Measurements from ENCODE around the gene NLRP5. TPM values are rescaled to one million over a fixed set of nuclear protein-coding genes. Genes with fewer than 3 reads are reported as not detected.

Gene NLRP5
- total RNA-seq, 1 experiment from 2014 or later: not detected

DNA sequence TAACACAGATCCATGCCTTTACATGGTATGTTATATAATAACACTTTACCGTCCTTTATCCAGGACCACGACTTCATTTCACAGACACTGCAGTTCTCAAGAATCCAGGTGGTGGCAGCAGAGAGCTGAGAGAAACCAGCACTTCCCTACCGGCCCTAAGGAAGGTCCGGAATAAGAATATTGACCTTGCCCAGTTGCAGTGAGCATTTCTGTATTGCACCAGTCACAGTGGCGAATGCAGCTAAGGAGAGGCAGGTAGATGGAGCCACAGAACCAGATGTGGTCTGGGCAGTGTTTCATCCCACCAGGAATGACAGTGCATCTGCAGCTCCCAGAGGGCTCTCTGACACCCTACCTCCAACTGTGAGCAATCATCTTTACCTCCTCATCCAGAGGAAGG is 89.9 kb downstream of the NLRP5 start:
- Histone ChIP-seq H3K27ac (ENCODE audit: low read length) (no peak overlapping the region), H3K9me3 (ENCODE audit: control insufficient read depth, insufficient read depth, low read depth, low read length) (no peaks in the 10 kb centered on the region), H3K4me3 (ENCODE audit: low read depth in 2 of 2, low read length in 2 of 2) (no peak overlapping the region), H3K4me1 (ENCODE audit: control insufficient read depth, insufficient read depth, low read length) (peaks cover 8% of the 10 kb centered on the region), H3K36me3 (ENCODE audit: control insufficient read depth, insufficient read depth, low read length) (no peaks in the 10 kb centered on the region), H3K27me3 (ENCODE audit: control insufficient read depth, insufficient read depth, low read length) (no peaks in the 10 kb centered on the region)
- ChIA-PET POLR2A (interaction anchor here (0.6 kb wide), 1 partner anchor 178 kb away, joined by 5 read pairs; no protein-coding TSS in a partner anchor), CTCF (interaction anchor here (0.5 to 2.4 kb wide), 11 partner anchors 11 to 1126 kb away, joined by 3 to 19 read pairs (median 6); partner anchors contain the start of gene ZSCAN5A)
- intact Hi-C loops (cut with micrococcal nuclease; ENCODE audit: unreplicated experiment): loop anchor here (2.0 to 10.0 kb wide), 2 partner anchors 94 to 178 kb away; no protein-coding TSS in a partner anchor
- ATAC-seq: peak; percentile 74
- BruUV-seq (replicated peaks): no TSS peak
- in situ Hi-C loops (cut with HindIII; ENCODE audit: low pct_unique_long_range_greater_than_20kb, low sequenced_read_pairs): no loop called here
- TF ChIP-seq, protein P1, sequence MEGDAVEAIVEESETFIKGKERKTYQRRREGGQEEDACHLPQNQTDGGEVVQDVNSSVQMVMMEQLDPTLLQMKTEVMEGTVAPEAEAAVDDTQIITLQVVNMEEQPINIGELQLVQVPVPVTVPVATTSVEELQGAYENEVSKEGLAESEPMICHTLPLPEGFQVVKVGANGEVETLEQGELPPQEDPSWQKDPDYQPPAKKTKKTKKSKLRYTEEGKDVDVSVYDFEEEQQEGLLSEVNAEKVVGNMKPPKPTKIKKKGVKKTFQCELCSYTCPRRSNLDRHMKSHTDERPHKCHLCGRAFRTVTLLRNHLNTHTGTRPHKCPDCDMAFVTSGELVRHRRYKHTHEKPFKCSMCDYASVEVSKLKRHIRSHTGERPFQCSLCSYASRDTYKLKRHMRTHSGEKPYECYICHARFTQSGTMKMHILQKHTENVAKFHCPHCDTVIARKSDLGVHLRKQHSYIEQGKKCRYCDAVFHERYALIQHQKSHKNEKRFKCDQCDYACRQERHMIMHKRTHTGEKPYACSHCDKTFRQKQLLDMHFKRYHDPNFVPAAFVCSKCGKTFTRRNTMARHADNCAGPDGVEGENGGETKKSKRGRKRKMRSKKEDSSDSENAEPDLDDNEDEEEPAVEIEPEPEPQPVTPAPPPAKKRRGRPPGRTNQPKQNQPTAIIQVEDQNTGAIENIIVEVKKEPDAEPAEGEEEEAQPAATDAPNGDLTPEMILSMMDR (IDR thresholded peaks at IDR 0.05): peak; percentile 96
- TF ChIP-seq POLR2AphosphoS5 (IDR thresholded peaks at IDR 0.05; ENCODE audit: low read depth, low read length): no peak
- TF ChIP-seq SIN3A (IDR thresholded peaks at IDR 0.05; ENCODE audit: borderline replicate concordance, insufficient read depth, low read depth, low read length): no peak
- no peak for TF ChIP-seq REST (IDR thresholded peaks at IDR 0.05; ENCODE audit: insufficient read depth in 1 of 2, low read depth in 2 of 2, low read length in 1 of 2)
- TF ChIP-seq TCF7L2 (IDR thresholded peaks at IDR 0.05; ENCODE audit: low read depth, low read length): no peak
- peak; percentile 32 for DNase-seq (ENCODE audit: low read depth, low spot score)

GRCh38 chr19:56079609-56080008 is 93.0 kb downstream of the NLRP5 start:
- no TSS peak for BruUV-seq (replicated peaks)
- no peak for DNase-seq (ENCODE audit: low read depth, low spot score)
- H3K36me3 ChIP-seq (ENCODE audit: control insufficient read depth, insufficient read depth, low read length): no peaks in the 10 kb centered on the region
- no peaks in the 10 kb centered on the region for H3K27me3 ChIP-seq (ENCODE audit: control insufficient read depth, insufficient read depth, low read length)
- H3K4me1 ChIP-seq (ENCODE audit: control insufficient read depth, insufficient read depth, low read length): peaks cover 8% of the 10 kb centered on the region
- POLR2A ChIA-PET: no interaction called here
- H3K4me3 ChIP-seq (ENCODE audit: low read depth in 2 of 2, low read length in 2 of 2): no peak overlapping the region
- in situ Hi-C loops (cut with HindIII; ENCODE audit: low pct_unique_long_range_greater_than_20kb, low sequenced_read_pairs) (no loop called here), intact Hi-C loops (cut with micrococcal nuclease; ENCODE audit: unreplicated experiment) (loop anchor here (10.0 kb wide), 1 partner anchor 175 kb away; no protein-coding TSS in a partner anchor)
- H3K9me3 ChIP-seq (ENCODE audit: control insufficient read depth, insufficient read depth, low read depth, low read length): no peaks in the 10 kb centered on the region
- ATAC-seq: no peak
- TF ChIP-seq REST (IDR thresholded peaks at IDR 0.05; ENCODE audit: insufficient read depth in 1 of 2, low read depth in 2 of 2, low read length in 1 of 2) (no peak), SIN3A (IDR thresholded peaks at IDR 0.05; ENCODE audit: borderline replicate concordance, insufficient read depth, low read depth, low read length) (no peak), POLR2AphosphoS5 (IDR thresholded peaks at IDR 0.05; ENCODE audit: low read depth, low read length) (no peak), TCF7L2 (IDR thresholded peaks at IDR 0.05; ENCODE audit: low read depth, low read length) (no peak)
- TF ChIP-seq, protein P1 (IDR thresholded peaks at IDR 0.05): no peak
- CTCF ChIA-PET: interaction anchor here (0.6 to 1.3 kb wide), 3 partner anchors 9 to 254 kb away, joined by 4 to 7 read pairs (median 4); no protein-coding TSS in a partner anchor
- H3K27ac ChIP-seq (ENCODE audit: low read length): no peak overlapping the region
